PC-3 (cell line): ENCODE data around the gene DUSP21.

ENCODE experiments used
- CTCF ChIP-seq: fragments of 300-600 bp; sonication (generic); conservative IDR thresholded peaks from 2 replicates; pipeline ENCODE4 v1.5.1; 2017; ENCODE audit warnings: antibody characterized with exemption, low read depth, mild to moderate bottlenecking, low read length
- EZH2phosphoT487 ChIP-seq: fragments of 300-600 bp; sonication (generic); IDR thresholded peaks from 2 replicates; pipeline ENCODE4 v1.6.1; 2018; ENCODE audit warnings: mild to moderate bottlenecking, antibody characterized with exemption, low read length, borderline replicate concordance

- TF ChIP-seq EZH2phosphoT487 (no peak), CTCF (no peak)
Measured at GRCh38 chrX:44843318-44843702, 511 bp upstream of the DUSP21 start.
